Mammary epithelial cell (primary cell): ENCODE data around the gene CROT.
A peak's percentile ranks its signal among the peaks of the same experiment; 100 is the strongest.

Source experiments
- EZH2 ChIP-seq: IDR thresholded peaks from 2 replicates; pipeline ENCODE4 v1.6.1; 2012; ENCODE audit warnings: low read length, inconsistent platforms, borderline replicate concordance
- TF ChIP-seq, protein P1 (sequence below), 2 donors: IDR thresholded peaks in 1 of 2; conservative IDR thresholded peaks in 1 of 2; 2 replicates each; pipeline ENCODE4 v1.5.1; 2011 to 2012; ENCODE audit warnings: inconsistent platforms in 2 of 2, low read length in 2 of 2, mild to moderate bottlenecking in 2 of 2, control low read depth in 1 of 2, low read depth in 1 of 2; ENCODE audit not compliant: insufficient read depth in 1 of 2; ENCODE audit errors: extremely low read depth in 1 of 2

DNA sequence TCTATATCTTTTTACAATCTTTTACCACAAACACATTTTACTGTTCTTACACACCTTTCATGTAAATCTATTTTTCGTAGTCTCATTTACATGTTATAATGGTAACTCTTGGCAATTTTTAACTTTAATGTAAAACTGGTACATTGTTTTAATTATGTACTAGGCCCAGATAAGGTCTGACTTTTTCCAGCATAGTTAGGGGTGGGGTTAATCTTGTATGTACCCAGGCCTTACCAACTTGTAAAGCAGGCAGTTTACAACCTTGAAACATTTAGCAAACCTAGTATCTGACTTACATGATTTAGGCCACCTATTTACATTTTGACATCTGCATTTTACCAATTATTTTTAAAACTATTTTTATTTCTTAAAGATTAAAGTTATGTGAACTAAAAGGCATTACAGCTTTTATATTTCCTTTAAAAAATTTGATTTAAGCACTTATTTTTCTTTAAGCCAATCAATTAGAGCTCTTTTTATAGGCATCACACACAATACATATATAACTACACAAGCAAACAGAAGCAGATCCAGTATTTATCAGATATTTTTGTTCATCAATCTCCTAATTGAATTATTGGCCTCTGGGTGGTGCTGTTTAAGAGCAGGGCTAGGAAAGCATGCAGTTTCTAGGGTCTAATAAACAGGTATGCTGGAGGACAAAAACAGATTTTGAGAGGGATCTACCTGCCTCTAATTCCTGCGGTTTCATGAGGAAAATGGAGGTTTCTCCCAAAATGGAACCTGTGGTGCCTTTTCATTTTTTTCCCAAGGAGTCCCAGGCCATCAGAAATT, 19.7 kb upstream of the CROT start:
- TF ChIP-seq, protein P1, sequence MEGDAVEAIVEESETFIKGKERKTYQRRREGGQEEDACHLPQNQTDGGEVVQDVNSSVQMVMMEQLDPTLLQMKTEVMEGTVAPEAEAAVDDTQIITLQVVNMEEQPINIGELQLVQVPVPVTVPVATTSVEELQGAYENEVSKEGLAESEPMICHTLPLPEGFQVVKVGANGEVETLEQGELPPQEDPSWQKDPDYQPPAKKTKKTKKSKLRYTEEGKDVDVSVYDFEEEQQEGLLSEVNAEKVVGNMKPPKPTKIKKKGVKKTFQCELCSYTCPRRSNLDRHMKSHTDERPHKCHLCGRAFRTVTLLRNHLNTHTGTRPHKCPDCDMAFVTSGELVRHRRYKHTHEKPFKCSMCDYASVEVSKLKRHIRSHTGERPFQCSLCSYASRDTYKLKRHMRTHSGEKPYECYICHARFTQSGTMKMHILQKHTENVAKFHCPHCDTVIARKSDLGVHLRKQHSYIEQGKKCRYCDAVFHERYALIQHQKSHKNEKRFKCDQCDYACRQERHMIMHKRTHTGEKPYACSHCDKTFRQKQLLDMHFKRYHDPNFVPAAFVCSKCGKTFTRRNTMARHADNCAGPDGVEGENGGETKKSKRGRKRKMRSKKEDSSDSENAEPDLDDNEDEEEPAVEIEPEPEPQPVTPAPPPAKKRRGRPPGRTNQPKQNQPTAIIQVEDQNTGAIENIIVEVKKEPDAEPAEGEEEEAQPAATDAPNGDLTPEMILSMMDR (conservative IDR thresholded peaks at IDR 0.05 in 1 of 2, IDR thresholded peaks at IDR 0.05 in 1 of 2; ENCODE audit: extremely low read depth in 1 of 2, insufficient read depth in 1 of 2, low read depth in 1 of 2, low read length in 2 of 2), result peak in 1 of 2 donors; percentile 19
- no peak for TF ChIP-seq EZH2
